ENCODE results near the gene EFEMP2. TPM values are rescaled to one million over a fixed set of nuclear protein-coding genes. Genes with fewer than 3 reads are reported as not detected.
A peak's percentile ranks its signal among the peaks of the same experiment; 100 is the strongest.

The EFEMP2 gene
- total and polyA plus RNA-seq, 5 experiments from 2014 or later = 1.8 to 16.9 (median 8.9) TPM; not detected in 1

DNA sequence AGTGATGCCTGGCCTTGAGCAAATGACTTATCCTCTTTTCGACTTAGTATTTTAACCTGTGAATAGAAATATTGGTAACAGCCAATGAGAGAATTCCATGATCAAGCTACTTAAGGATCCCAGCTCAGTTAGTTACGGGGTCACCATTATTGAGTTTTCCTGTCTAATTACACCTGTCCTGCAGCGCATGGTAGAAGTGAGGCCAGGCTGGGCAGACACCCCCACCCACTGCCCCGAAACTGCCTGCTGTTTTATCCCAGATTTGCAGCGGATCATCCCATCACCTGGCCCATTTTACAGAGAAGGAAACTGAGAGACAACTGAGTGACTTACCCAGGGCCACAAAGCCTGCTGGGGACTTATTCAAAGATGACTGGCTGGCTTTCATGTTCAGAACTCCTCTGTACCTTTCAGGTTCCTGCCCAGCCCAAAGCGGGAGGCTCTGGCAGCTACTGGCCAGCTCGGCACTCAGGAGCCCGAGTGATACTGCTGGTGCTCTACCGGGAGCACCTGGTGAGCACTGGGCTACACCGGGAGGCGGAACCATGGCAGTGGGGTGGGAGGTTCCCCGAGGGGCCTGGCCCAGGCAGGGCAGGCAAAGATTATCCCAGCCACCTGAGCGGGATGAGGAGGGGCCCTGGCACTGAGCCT is 10.9 kb downstream of the EFEMP2 start:
- peak overlapping the region; percentile 86 to 99 (median 96) for H3K4me3 Mint-ChIP-seq
- H3K27me3 Mint-ChIP-seq = no peaks in the 10 kb centered on the region
- ATAC-seq (no peak), DNase-seq (peak in 1 of 10 donors; percentile 60)
- H3K4me1 Mint-ChIP-seq = peaks cover 26 to 36% (median 31%) of the 10 kb centered on the region in 4 donors
- POLR2A ChIA-PET = interaction anchor here (0.9 to 12.6 kb wide), 8 partner anchors 9 to 222 kb away, joined by 3 to 405 read pairs (median 10); partner anchors contain the start of genes CCDC85B, CTSW, EFEMP2 and FIBP
- H3K27ac Mint-ChIP-seq = peak overlapping the region in 9 of 10 donors; percentile 19 to 99 (median 89)
- peaks cover 0 to 43% (median 4%) of the 10 kb centered on the region in 3 donors for H3K36me3 Mint-ChIP-seq
- no peaks in the 10 kb centered on the region for H3K9me3 Mint-ChIP-seq

DNA sequence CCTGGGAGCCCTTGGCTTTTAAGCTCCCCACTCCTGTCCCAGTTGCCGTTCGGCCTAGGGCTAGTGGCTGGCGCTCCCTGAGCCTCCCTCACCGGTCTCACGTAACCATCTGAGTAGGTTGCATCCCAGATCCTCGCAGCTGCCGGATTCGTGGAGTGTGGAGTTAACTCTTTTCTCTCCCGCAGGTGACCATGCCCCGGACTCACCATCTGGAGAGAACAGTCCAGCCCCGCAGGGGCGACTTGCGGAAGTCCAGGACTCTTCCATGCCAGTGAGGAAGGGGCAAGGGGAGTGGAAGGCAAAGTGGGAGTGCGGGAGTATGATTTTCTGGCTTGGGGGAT is 11.5 kb downstream of the EFEMP2 start:
- Mint-ChIP-seq H3K9me3 (no peaks in the 10 kb centered on the region), H3K27me3 (no peaks in the 10 kb centered on the region), H3K36me3 (peaks cover 0 to 46% (median 5%) of the 10 kb centered on the region in 3 donors), H3K4me3 (peak overlapping the region; percentile 86 to 99 (median 96)), H3K27ac (peak overlapping the region; percentile 72 to 99 (median 87)), H3K4me1 (peaks cover 30 to 42% (median 35%) of the 10 kb centered on the region in 4 donors)
- DNase-seq = no peak
- no peak for ATAC-seq
- POLR2A ChIA-PET = interaction anchor here (0.7 to 12.6 kb wide), 13 partner anchors 10 to 247 kb away, joined by 3 to 405 read pairs (median 17); partner anchors contain the start of genes C11orf68, CCDC85B, CTSW and EFEMP2

DNA sequence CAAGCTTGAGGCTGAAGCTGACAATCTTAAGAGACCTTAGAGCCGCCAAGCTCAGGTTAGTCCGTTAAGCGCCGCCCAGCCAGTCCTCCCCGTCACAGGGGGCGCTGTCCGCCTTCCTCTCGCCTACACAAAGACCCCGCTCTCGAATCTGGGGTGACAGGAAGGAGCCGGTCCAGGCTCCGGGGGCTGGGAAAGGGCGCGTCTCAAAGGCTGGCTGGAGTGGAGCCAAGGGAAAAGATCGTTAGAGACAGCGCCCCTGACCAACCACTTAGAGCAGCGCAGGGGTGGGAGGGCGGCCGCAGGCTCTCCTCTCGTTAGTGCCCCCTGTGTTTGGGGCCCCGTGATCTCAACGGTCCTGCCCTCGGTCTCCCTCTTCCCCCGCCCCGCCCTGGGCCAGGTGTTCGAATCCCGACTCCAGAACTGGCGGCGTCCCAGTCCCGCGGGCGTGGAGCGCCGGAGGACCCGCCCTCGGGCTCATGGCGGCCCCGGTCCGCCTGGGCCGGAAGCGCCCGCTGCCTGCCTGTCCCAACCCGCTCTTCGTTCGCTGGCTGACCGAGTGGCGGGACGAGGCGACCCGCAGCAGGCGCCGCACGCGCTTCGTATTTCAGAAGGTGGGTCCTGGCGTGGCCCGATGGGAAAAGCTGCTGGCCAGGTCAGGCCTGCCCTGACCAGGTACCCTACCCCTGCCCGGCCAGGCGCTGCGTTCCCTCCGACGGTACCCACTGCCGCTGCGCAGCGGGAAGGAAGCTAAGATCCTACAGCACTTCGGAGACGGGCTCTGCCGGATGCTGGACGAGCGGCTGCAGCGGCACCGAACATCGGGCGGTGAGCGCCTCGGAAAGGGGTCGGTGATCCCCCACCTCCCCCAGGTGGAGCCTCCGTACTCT is 12.1 kb downstream of the EFEMP2 start, which contains the start of gene MUS81:
MUS81 (plus strand) TSS at position 156 of the 887 bp plus-strand sequence; CDS start at position 477, 321 bp downstream.
- Mint-ChIP-seq H3K27me3 (no peaks in the 10 kb centered on the region), H3K36me3 (peaks cover 0 to 48% (median 8%) of the 10 kb centered on the region in 3 donors), H3K27ac (peak within 1 kb of the TSS; percentile 93 to 99 (median 96)), H3K4me3 (peak within 1 kb of the TSS; percentile 91 to 99 (median 96)), H3K9me3 (no peaks in the 10 kb centered on the region), H3K4me1 (peaks cover 30 to 45% (median 41%) of the 10 kb centered on the region in 4 donors)
- POLR2A ChIA-PET = interaction anchor here (0.6 to 12.6 kb wide), 43 partner anchors 11 to 1543 kb away, joined by 3 to 405 read pairs (median 7); partner anchors contain the start of genes BANF1, C11orf68, CCDC85B and CTSW
- peak; percentile 41 to 50 for ATAC-seq
- DNase-seq = peak; percentile 90 to 98 (median 95)

DNA sequence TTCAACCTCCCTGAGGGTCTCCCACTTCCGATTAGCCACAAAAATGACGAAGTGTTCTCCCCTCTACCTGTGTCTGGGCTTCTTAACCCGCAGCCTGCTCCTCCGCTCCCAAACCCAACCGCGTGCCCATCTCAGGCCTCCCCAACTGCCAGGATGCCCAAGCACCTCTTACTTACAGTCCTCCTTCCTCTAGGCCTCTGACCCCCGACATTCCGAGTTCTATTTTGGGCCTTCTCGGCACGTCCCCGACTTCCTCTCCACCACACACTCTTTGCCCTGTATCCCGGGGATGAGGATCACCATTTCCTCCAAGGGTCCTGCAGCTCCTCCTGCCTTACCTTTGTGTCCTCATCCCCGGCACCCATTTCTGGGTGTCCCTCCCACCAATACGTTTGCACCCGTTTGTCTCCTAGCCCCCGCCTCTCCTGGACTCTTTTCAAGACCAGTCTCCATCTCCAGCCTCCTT is 12.8 kb downstream of the EFEMP2 start:
- peak; percentile 0 to 3 for ATAC-seq
- H3K36me3 Mint-ChIP-seq = peaks cover 0 to 47% (median 8%) of the 10 kb centered on the region in 3 donors

DNA sequence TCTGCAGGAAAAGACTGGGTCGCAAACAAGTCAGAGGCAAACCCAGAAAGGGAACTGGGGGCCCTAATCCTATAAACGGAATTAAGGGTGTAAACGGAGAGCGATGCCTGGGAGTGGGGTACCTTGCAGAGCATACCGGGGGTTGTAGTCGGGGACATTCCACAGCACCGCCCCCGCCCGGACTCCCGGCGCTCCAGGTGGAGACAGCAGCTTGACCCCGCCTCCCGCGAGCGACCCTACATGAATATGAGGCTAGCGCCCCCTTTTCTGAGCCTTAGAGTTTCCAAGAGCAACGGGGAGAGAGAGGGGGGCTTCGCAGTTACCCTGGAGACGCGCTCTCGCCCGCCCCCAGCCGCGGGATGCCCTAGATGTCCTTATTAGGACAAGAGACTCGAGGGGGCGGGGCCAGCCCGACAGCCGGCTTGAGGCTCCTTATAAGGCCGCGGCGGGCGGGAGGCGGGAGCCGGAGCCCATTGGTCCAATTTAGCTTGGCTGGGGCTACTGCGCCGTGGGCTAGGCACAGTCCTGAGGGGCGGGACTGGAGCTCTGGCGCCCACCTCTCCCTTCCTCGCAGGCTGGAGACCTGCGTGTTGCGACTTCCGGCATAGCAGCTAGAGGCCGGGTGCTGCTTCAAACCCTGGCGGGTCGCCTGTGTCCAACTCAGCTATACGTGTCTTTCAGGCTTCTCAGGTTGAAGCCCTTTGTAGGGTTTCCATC is 13.3 kb downstream of the EFEMP2 start:
- Mint-ChIP-seq H3K9me3 (no peaks in the 10 kb centered on the region), H3K4me1 (peaks cover 33 to 56% (median 52%) of the 10 kb centered on the region in 4 donors), H3K4me3 (peak overlapping the region; percentile 91 to 99 (median 96)), H3K36me3 (peaks cover 4 to 48% (median 11%) of the 10 kb centered on the region in 3 donors), H3K27me3 (no peaks in the 10 kb centered on the region), H3K27ac (peak overlapping the region; percentile 93 to 99 (median 96))
- POLR2A ChIA-PET = interaction anchor here (0.6 to 12.6 kb wide), 46 partner anchors 7 to 1542 kb away, joined by 3 to 405 read pairs (median 6); partner anchors contain the start of genes BANF1, C11orf68, CCDC85B and CTSW
- DNase-seq (peak; percentile 89 to 100 (median 95)), ATAC-seq (peak; percentile 64 to 65)

More for the DNA sequence above, 12.8 kb downstream of the EFEMP2 start:
- peak overlapping the region; percentile 91 to 99 (median 96) for H3K4me3 Mint-ChIP-seq
- DNase-seq = peak in 1 of 10 donors; percentile 18
- H3K27me3 Mint-ChIP-seq = no peaks in the 10 kb centered on the region
- H3K27ac Mint-ChIP-seq = peak overlapping the region; percentile 93 to 99 (median 96)
- peaks cover 28 to 50% (median 46%) of the 10 kb centered on the region in 4 donors for H3K4me1 Mint-ChIP-seq
- POLR2A ChIA-PET = interaction anchor here (0.6 to 12.6 kb wide), 44 partner anchors 8 to 1542 kb away, joined by 3 to 405 read pairs (median 7); partner anchors contain the start of genes BANF1, C11orf68, CCDC85B and CTSW
- H3K9me3 Mint-ChIP-seq = no peaks in the 10 kb centered on the region

DNA sequence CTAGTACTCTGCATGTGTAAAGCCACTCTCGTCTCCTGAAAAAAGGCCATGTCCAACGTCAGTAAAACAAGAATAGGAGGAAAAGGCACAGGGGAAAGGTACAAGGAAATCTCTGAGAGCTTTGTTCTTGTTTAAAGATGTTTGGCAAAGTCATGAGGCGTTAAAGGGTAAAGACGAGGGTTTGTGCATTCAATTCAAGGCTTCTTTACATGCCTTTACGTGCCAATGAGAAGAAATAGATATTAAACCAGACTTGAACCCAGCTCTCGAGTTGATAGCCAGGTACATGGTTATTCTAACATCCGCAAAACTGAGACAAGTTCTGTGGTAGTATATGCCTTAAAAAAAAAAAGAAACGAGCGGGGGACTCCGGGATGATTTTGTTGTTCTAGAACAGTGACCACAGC is 13.9 kb downstream of the EFEMP2 start:
- POLR2A ChIA-PET = interaction anchor here (0.5 to 12.6 kb wide), 40 partner anchors 9 to 1541 kb away, joined by 3 to 405 read pairs (median 5); partner anchors contain the start of genes BANF1, C11orf68, CCDC85B and CTSW
- peaks cover 4 to 48% (median 14%) of the 10 kb centered on the region in 3 donors for H3K36me3 Mint-ChIP-seq
- H3K27me3 Mint-ChIP-seq = no peaks in the 10 kb centered on the region
- peak overlapping the region; percentile 91 to 99 (median 96) for H3K4me3 Mint-ChIP-seq
- H3K4me1 Mint-ChIP-seq = peaks cover 31 to 62% (median 57%) of the 10 kb centered on the region in 4 donors
- H3K27ac Mint-ChIP-seq = peak overlapping the region; percentile 67 to 99 (median 96)
- no peak for DNase-seq
- no peaks in the 10 kb centered on the region for H3K9me3 Mint-ChIP-seq
- ATAC-seq = no peak

DNA sequence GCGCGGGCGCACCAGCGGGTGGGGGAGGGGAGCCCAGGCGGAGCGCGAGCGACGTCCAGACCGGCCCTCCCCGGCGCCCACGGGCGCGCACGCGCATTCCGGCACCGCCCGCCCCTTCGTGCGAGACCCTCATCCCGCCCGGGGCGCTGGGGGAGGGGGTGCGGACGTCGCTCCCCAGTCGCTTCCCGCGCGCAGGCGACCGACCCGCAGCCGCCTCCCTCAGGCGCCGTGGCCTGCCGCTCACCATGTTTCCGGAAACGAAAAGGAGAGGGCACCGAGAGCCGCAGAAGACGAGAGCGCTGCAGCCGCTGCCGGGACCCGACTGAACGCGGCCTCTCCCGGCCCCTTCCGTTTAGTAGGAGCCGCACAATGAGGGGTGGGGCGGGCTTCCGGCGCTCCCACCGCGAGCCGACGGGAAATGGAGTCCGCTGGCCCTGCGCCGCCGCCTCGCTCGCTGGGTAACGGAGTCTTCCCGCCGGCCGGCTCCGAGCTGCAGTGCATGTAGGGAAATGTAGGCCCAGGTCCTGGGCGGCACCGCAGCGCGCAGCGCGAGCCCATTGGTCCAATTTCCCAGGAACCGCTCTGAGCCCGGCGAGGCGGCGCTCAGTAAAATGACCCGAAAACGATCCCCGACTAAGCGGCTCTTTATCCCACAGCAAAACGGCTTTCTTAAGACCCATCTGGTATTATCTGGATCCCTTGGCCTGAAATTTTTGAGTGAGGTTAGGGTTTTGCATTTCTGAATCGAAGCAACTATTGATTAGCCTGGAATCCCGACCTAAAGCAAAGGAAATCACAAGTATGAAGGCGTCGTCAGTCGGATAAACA is 14.5 kb downstream of the EFEMP2 start, which contains the start of gene CFL1:
CFL1 (minus strand) TSS at position 328 of the 828 bp plus-strand sequence; CDS start at position 247, 81 bp downstream.
- peaks cover 31 to 66% (median 59%) of the 10 kb centered on the region in 4 donors for H3K4me1 Mint-ChIP-seq
- POLR2A ChIA-PET = interaction anchor here (0.5 to 12.6 kb wide), 29 partner anchors 13 to 1628 kb away, joined by 3 to 405 read pairs (median 6); partner anchors contain the start of genes BANF1, C11orf68, CCDC85B and CTSW
- H3K27me3 Mint-ChIP-seq = no peaks in the 10 kb centered on the region
- peaks cover 4 to 48% (median 17%) of the 10 kb centered on the region in 3 donors for H3K36me3 Mint-ChIP-seq
- H3K9me3 Mint-ChIP-seq = no peaks in the 10 kb centered on the region
- peak within 1 kb of the TSS; percentile 91 to 99 (median 96) for H3K4me3 Mint-ChIP-seq
- DNase-seq = peak; percentile 90 to 98 (median 96)
- peak within 1 kb of the TSS; percentile 79 to 99 (median 96) for H3K27ac Mint-ChIP-seq
- peak; percentile 62 to 69 for ATAC-seq

DNA sequence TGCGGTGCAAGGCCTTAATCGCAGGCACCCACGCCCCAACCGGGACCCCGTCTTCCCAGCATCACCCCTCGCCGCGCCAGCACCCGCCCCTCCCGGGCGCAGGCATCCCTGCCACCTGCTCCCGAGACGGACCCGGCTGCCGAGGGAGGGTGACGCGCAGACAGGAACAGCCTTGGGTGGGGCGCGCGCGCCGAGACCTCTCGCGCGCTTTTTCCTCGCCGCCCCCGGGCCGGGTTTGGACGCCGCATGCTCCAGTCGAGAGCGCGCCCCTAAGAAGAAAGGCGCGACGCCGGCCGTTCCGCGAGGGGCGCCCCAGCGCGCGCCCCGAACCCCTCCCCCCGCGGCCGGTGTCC is 15.1 kb downstream of the EFEMP2 start:
- Mint-ChIP-seq H3K36me3 (peaks cover 4 to 42% (median 17%) of the 10 kb centered on the region in 3 donors), H3K9me3 (no peaks in the 10 kb centered on the region), H3K4me3 (peak overlapping the region; percentile 61 to 96 (median 92)), H3K4me1 (peaks cover 28 to 63% (median 55%) of the 10 kb centered on the region in 4 donors), H3K27me3 (no peaks in the 10 kb centered on the region), H3K27ac (peak overlapping the region in 4 of 10 donors; percentile 43 to 95 (median 94))
- POLR2A ChIA-PET = interaction anchor here (0.6 to 12.6 kb wide), 20 partner anchors 9 to 1627 kb away, joined by 3 to 405 read pairs (median 5); partner anchors contain the start of genes BANF1, C11orf68, CCDC85B and CTSW
- ATAC-seq (no peak), DNase-seq (peak; percentile 46 to 82 (median 72))

DNA sequence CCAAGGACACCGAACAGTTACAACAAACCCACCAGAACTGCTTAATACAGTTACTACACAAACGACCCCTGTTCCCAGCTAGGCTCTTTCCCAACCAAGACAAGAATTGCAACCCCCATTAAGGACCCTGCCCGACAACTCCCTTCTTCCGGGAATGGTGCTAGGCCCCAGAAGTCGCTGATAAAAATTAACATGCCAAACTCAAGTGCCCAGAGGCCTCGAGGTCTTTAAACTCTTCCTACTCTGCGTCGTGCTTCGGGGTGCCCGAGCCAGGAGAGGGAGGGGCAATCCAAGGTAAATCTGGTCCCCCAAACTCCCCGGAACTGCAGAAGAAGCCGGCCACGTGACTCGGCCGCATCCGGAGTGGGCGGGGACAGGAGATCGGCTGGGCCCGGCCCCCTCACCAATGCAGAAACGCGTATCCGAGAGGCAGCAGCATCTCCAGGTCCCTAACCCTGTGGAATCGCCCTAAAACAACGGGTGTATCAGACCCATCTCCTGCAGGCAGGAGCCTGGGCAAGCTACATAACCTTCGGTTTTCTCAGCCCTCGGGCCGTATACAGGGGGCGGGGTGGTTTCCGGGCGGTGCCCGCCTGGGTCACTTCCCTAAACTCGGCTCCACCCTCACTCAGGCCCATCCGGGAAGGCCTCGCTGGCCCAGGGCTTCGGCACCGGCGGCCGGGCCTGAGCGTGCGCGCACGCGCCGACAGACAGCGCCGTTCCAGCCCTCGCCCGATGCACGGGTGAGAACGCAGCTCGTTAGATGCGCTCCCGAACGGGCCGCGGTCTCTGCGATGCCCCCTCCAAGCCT is 15.7 kb downstream of the EFEMP2 start:
- DNase-seq (peak; percentile 76 to 90 (median 83)), ATAC-seq (peak; percentile 5 to 11)
- POLR2A ChIA-PET = interaction anchor here (0.9 to 12.6 kb wide), 10 partner anchors 9 to 242 kb away, joined by 3 to 405 read pairs (median 6); partner anchors contain the start of genes BANF1, CCDC85B, CTSW and EFEMP2
- Mint-ChIP-seq H3K4me3 (peak overlapping the region; percentile 87 to 96 (median 94)), H3K4me1 (peaks cover 28 to 66% (median 55%) of the 10 kb centered on the region in 4 donors), H3K27ac (peak overlapping the region; percentile 79 to 96 (median 92)), H3K27me3 (no peaks in the 10 kb centered on the region), H3K36me3 (peaks cover 4 to 44% (median 22%) of the 10 kb centered on the region in 3 donors), H3K9me3 (no peaks in the 10 kb centered on the region)

Measured in naive thymus-derived CD8-positive, alpha-beta T cell (primary cell).